Stimulated activated CD4-positive, alpha-beta T cell treated with anti-CD3 and anti-CD28 coated beads, Interleukin-15, amount 100 ng/mL, for 48 hours (primary cell): Measurements from ENCODE around the gene NAPEPLD.
A peak's percentile ranks its signal among the peaks of the same experiment; 100 is the strongest.
"Not testable (repeated sequence)": the region's sequence is repeated elsewhere in the genome, so short reads cannot be mapped to it uniquely, and the experiment has no call there.

ENCODE experiments used
- DNase-seq, 2 donors: peaks; one replicate each; pipeline ENCODE4 v3.0.0-alpha.2; 2020; ENCODE audit warnings: low read depth in 2 of 2

Gene NAPEPLD

GRCh38 chr7:103068414-103069403 is 80.2 kb downstream of the NAPEPLD start:
- DNase-seq: no peak

- DNase-seq: peak; percentile 8 to 44
These were observed 83.2 kb downstream of the NAPEPLD start for GRCh38 chr7:103065667-103066066.

- no peak for DNase-seq
These were observed 85.0 kb downstream of the NAPEPLD start for GRCh38 chr7:103063895-103064294.

GRCh38 chr7:103059471-103059870 is 89.4 kb downstream of the NAPEPLD start:
- no peak for DNase-seq

- no peak for DNase-seq
These were observed 90.8 kb downstream of the NAPEPLD start for GRCh38 chr7:103058122-103058521.

- DNase-seq: not testable (repeated sequence)
These were observed 92.9 kb downstream of the NAPEPLD start for GRCh38 chr7:103056006-103056405.

GRCh38 chr7:103051519-103051918 is 97.4 kb downstream of the NAPEPLD start:
- DNase-seq: no peak
